GM19467 (cell line): Measurements from ENCODE around the gene LPAR1.

ENCODE experiments used
- ATAC-seq: cut with Tn5 transposase; IDR thresholded peaks from one replicate; pipeline ENCODE4 v1.9.1; 2021; ENCODE audit warnings: mild to moderate bottlenecking, moderate library complexity; ENCODE audit not compliant: unreplicated experiment

LPAR1 gene

GRCh38 chr9:110923601-110924000 lies 114.7 kb downstream of the LPAR1 start:
- ATAC-seq, result no peak

GRCh38 chr9:110922145-110922544 lies 116.1 kb downstream of the LPAR1 start:
- ATAC-seq, result no peak

GRCh38 chr9:110921705-110922104 lies 116.6 kb downstream of the LPAR1 start:
- no peak for ATAC-seq

GRCh38 chr9:110919609-110920008 lies 118.7 kb downstream of the LPAR1 start:
- no peak for ATAC-seq

GRCh38 chr9:110919050-110919435 lies 119.2 kb downstream of the LPAR1 start:
- ATAC-seq, result no peak

GRCh38 chr9:110918316-110919049 lies 119.8 kb downstream of the LPAR1 start:
- ATAC-seq, result no peak

GRCh38 chr9:110916403-110916802 lies 121.9 kb downstream of the LPAR1 start:
- no peak for ATAC-seq

- no peak for ATAC-seq
Observed at GRCh38 chr9:110912419-110913291, 125.6 kb downstream of the LPAR1 start.

- no peak for ATAC-seq
Observed at GRCh38 chr9:110911659-110912418, 126.4 kb downstream of the LPAR1 start.

GRCh38 chr9:110908894-110909293 lies 129.4 kb downstream of the LPAR1 start:
- no peak for ATAC-seq

- ATAC-seq, result no peak
Observed at GRCh38 chr9:110900917-110901316, 137.4 kb downstream of the LPAR1 start.

- ATAC-seq, result no peak
Observed at GRCh38 chr9:110900456-110900855, 137.8 kb downstream of the LPAR1 start.

- no peak for ATAC-seq
Observed at GRCh38 chr9:110898866-110899265, 139.4 kb downstream of the LPAR1 start.

- no peak for ATAC-seq
Observed at GRCh38 chr9:110898358-110898757, 139.9 kb downstream of the LPAR1 start.

- ATAC-seq, result no peak
Observed at GRCh38 chr9:110897943-110898342, 140.3 kb downstream of the LPAR1 start.

- no peak for ATAC-seq
Observed at GRCh38 chr9:110895147-110895905, 142.9 kb downstream of the LPAR1 start.

- ATAC-seq, result no peak
Observed at GRCh38 chr9:110894731-110895130, 143.5 kb downstream of the LPAR1 start.

GRCh38 chr9:110892689-110893088 lies 145.6 kb downstream of the LPAR1 start:
- ATAC-seq, result no peak

GRCh38 chr9:110891760-110892159 lies 146.5 kb downstream of the LPAR1 start:
- ATAC-seq, result no peak

GRCh38 chr9:110890416-110890815 lies 147.9 kb downstream of the LPAR1 start:
- no peak for ATAC-seq

GRCh38 chr9:110887276-110887675 lies 151.0 kb downstream of the LPAR1 start:
- ATAC-seq, result no peak
